KMS-11 (cell line): Measurements from ENCODE around the gene KRTAP5-3.

Source experiments
- H2AFZ ChIP-seq: fragments of 200-600 bp; sonication (generic); 2 replicates; pipeline ENCODE4 v1.6.1; 2016; ENCODE audit warnings: antibody characterized with exemption, mixed run types, low read depth
- H3K27ac ChIP-seq: fragments of 200-600 bp; sonication (generic); 2 replicates; pipeline ENCODE4 v1.6.1; 2016; ENCODE audit warnings: mild to moderate bottlenecking, mixed run types
- H3K27me3 ChIP-seq: fragments of 200-600 bp; sonication (generic); 2 replicates; pipeline ENCODE4 v1.6.1; 2017; ENCODE audit warnings: mild to moderate bottlenecking, low read depth, mixed run types, moderate library complexity; ENCODE audit not compliant: insufficient read depth
- H3K36me3 ChIP-seq: fragments of 200-600 bp; sonication (generic); 2 replicates; pipeline ENCODE4 v1.6.1; 2017; ENCODE audit warnings: mild to moderate bottlenecking, mixed run types; ENCODE audit not compliant: insufficient read depth
- H3K4me1 ChIP-seq: fragments of 200-600 bp; sonication (generic); 2 replicates; pipeline ENCODE4 v1.6.1; 2016; ENCODE audit warnings: mild to moderate bottlenecking, low read depth, mixed run types; ENCODE audit not compliant: poor library complexity, severe bottlenecking
- H3K4me2 ChIP-seq: fragments of 200-600 bp; sonication (generic); 2 replicates; pipeline ENCODE4 v1.7.0; 2016; ENCODE audit warnings: mild to moderate bottlenecking, mixed run types
- H3K4me3 ChIP-seq: fragments of 200-600 bp; sonication (generic); IDR thresholded peaks from 2 replicates; pipeline ENCODE4 v1.6.1; 2017; ENCODE audit warnings: low read depth, low read length, mixed read lengths; ENCODE audit not compliant: insufficient read depth
- H3K79me2 ChIP-seq: fragments of 200-600 bp; sonication (generic); 2 replicates; pipeline ENCODE4 v1.6.1; 2016; ENCODE audit warnings: low read depth, mixed run types; ENCODE audit not compliant: insufficient read depth
- H3K9ac ChIP-seq: fragments of 200-600 bp; sonication (generic); 2 replicates; pipeline ENCODE4 v1.6.1; 2016; ENCODE audit warnings: mild to moderate bottlenecking, mixed run types
- H4K20me1 ChIP-seq: fragments of 200-600 bp; sonication (generic); 2 replicates; pipeline ENCODE4 v1.6.1; 2016; ENCODE audit warnings: mild to moderate bottlenecking, mixed run types; ENCODE audit not compliant: insufficient read depth
- CTCF ChIP-seq: fragments of 200-600 bp; sonication (generic); conservative IDR thresholded peaks from 2 replicates; pipeline ENCODE4 v1.6.1; 2017; ENCODE audit warnings: low read depth, mild to moderate bottlenecking, antibody characterized with exemption, low read length, moderate library complexity, mixed read lengths

KRTAP5-3 gene

DNA sequence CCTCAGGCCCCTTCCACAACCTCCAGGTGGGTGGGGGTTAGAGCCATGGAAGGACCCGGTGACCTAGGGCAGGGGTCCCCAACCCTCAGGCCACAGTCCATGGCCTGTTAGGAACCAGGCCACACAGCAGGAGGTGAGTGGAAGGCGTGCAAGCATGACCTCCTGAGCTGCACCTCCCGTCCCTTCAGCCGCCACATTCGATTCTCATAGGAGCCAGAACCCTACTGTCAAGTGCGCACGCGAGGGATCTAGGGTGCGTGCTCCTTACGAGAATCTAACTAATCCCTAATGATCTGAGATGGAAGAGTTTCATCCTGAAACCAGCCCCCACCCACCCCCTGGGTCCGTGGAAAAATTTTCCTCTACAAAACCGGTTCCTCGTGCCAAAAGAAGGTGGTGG, 17.3 kb upstream of the KRTAP5-3 start:
- Histone ChIP-seq H3K79me2 (no peaks in the 10 kb centered on the region), H3K36me3 (no peaks in the 10 kb centered on the region), H3K4me2 (no peak overlapping the region), H2AFZ (no peak overlapping the region), H3K27me3 (peaks cover 78% of the 10 kb centered on the region), H3K9ac (no peak overlapping the region), H3K4me3 (no peak overlapping the region), H3K4me1 (no peaks in the 10 kb centered on the region), H3K27ac (no peak overlapping the region), H4K20me1 (no peaks in the 10 kb centered on the region)
- TF ChIP-seq CTCF = no peak

GRCh38 chr11:1624621-1625020, 16.4 kb upstream of the KRTAP5-3 start:
- H3K27ac ChIP-seq = no peak overlapping the region
- no peak overlapping the region for H2AFZ ChIP-seq
- no peak overlapping the region for H3K4me2 ChIP-seq
- no peak overlapping the region for H3K4me3 ChIP-seq
- no peaks in the 10 kb centered on the region for H3K36me3 ChIP-seq
- no peak for TF ChIP-seq CTCF
- no peaks in the 10 kb centered on the region for H3K4me1 ChIP-seq
- no peaks in the 10 kb centered on the region for H3K79me2 ChIP-seq
- H3K9ac ChIP-seq = no peak overlapping the region
- H4K20me1 ChIP-seq = no peaks in the 10 kb centered on the region
- peaks cover 82% of the 10 kb centered on the region for H3K27me3 ChIP-seq

DNA sequence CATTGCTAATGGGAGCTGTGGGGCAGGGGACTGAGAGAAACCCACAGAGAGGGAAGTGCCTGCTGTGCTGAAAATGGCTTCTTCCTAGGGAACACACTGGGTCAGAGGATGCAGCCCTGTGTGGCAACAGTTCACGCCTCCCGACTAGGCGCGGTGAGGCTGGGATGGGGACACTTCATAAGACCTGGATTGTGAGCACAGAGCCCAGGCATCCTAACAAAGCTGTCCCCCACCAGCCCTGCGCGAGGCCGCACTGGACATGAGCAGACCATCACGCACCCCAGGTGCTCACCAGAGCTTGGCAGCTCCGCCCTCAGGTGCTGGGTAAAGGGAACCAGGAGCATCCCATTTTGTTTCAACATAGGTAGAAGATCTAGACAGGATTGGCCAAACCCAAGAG, 15.5 kb upstream of the KRTAP5-3 start:
- H4K20me1 ChIP-seq = no peaks in the 10 kb centered on the region
- no peak overlapping the region for H3K4me3 ChIP-seq
- H3K79me2 ChIP-seq = no peaks in the 10 kb centered on the region
- H3K27ac ChIP-seq = no peak overlapping the region
- TF ChIP-seq CTCF = no peak
- H3K27me3 ChIP-seq = peaks cover 83% of the 10 kb centered on the region
- no peak overlapping the region for H2AFZ ChIP-seq
- no peaks in the 10 kb centered on the region for H3K4me1 ChIP-seq
- no peak overlapping the region for H3K4me2 ChIP-seq
- H3K36me3 ChIP-seq = no peaks in the 10 kb centered on the region
- no peak overlapping the region for H3K9ac ChIP-seq

GRCh38 chr11:1622086-1622485, 13.8 kb upstream of the KRTAP5-3 start, which contains the start of gene KRTAP5-4:
Gene KRTAP5-4 (minus strand): TSS chr11:1622138. CDS start chr11:1622093, 45 bp downstream.
- Histone ChIP-seq H3K4me3 (no peak within 1 kb of the TSS), H3K36me3 (no peaks in the 10 kb centered on the region), H3K4me1 (no peaks in the 10 kb centered on the region), H3K79me2 (no peaks in the 10 kb centered on the region), H4K20me1 (no peaks in the 10 kb centered on the region), H3K9ac (no peak within 1 kb of the TSS), H2AFZ (no peak within 1 kb of the TSS), H3K27ac (no peak within 1 kb of the TSS), H3K4me2 (no peak within 1 kb of the TSS), H3K27me3 (peaks cover 85% of the 10 kb centered on the region)
- TF ChIP-seq CTCF = no peak
